AG09309 (cell line): ENCODE measurements around the gene FCMR.
"Not testable (repeated sequence)": the region's sequence is repeated elsewhere in the genome, so short reads cannot be mapped to it uniquely, and the experiment has no call there.

Experiments
- DNase-seq: peaks from one replicate; pipeline ENCODE4 v3.0.0-alpha.2; 2010; ENCODE audit warnings: low read depth
- H3K4me3 ChIP-seq: 2 replicates; pipeline ENCODE4 v1.5.1; 2011; ENCODE audit warnings: mild to moderate bottlenecking, low read depth, low read length, moderate library complexity; ENCODE audit not compliant: control insufficient read depth
- TF ChIP-seq, protein P1 (sequence below): IDR thresholded peaks from 2 replicates; pipeline ENCODE4 v1.5.1; 2011; ENCODE audit warnings: mild to moderate bottlenecking, low read depth, low read length, inconsistent platforms; ENCODE audit not compliant: insufficient read depth, control insufficient read depth; ENCODE audit errors: missing control alignments

The FCMR gene

DNA sequence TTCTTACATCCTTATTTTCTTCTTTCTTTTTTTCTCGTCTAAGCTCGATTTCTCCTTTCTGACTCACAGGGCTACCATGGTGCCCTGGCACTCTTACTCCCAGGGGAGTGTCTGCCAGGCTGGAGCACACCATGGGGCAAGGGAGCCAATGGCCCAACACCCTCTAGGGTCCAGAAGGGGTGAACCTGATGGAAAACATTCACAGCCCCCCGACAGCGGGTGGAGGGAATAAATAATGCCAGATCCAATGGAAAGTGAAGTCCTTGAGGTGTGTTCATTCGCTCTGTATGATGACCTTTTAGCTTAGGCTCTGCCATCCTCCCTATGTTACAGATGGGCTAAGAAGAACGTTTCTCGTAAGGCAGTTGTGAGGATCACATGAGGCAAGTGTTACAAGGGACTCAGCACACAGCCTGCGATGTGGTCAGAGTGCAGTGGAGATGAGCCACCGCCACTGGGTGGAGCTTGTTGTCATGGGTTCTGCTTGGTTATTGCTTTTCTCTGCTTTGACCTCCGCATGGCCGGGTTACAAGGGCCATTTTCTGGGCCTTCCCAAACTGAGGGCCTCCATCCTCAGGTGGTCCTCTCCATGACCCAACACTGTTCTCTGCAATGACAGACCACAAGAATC is 3.5 kb upstream of the FCMR start:
- TF ChIP-seq, protein P1, sequence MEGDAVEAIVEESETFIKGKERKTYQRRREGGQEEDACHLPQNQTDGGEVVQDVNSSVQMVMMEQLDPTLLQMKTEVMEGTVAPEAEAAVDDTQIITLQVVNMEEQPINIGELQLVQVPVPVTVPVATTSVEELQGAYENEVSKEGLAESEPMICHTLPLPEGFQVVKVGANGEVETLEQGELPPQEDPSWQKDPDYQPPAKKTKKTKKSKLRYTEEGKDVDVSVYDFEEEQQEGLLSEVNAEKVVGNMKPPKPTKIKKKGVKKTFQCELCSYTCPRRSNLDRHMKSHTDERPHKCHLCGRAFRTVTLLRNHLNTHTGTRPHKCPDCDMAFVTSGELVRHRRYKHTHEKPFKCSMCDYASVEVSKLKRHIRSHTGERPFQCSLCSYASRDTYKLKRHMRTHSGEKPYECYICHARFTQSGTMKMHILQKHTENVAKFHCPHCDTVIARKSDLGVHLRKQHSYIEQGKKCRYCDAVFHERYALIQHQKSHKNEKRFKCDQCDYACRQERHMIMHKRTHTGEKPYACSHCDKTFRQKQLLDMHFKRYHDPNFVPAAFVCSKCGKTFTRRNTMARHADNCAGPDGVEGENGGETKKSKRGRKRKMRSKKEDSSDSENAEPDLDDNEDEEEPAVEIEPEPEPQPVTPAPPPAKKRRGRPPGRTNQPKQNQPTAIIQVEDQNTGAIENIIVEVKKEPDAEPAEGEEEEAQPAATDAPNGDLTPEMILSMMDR, result no peak
- no peak overlapping the region for H3K4me3 ChIP-seq
- no peak for DNase-seq

DNA sequence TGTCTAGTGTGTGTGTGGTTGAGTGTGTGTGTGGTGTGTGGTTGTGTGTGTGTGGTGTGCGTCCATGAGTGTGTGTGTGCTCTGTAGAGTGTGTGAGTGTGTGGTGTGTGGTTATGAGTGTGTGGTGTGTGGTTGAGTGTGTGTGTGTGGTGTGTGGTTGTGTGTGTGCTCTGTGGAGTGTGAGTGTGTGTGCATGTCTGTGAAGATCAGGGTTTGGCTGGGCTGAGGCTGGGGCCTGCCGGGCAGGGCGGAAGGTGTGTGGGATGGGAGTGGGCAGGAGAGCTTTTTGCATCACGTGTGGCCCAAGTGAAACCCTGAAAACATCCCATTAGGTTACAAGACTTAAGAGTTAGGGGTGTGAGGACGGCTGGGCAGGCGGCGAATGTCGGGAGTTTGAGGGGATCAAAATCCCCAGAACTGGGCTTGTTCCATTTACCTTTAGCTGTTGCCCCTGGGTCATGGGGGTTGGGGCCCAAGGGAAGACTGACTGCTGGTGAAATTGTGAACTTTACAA is 2.9 kb upstream of the FCMR start:
- H3K4me3 ChIP-seq, result no peak overlapping the region
- DNase-seq, result no peak
- TF ChIP-seq, protein P1, result no peak

DNA sequence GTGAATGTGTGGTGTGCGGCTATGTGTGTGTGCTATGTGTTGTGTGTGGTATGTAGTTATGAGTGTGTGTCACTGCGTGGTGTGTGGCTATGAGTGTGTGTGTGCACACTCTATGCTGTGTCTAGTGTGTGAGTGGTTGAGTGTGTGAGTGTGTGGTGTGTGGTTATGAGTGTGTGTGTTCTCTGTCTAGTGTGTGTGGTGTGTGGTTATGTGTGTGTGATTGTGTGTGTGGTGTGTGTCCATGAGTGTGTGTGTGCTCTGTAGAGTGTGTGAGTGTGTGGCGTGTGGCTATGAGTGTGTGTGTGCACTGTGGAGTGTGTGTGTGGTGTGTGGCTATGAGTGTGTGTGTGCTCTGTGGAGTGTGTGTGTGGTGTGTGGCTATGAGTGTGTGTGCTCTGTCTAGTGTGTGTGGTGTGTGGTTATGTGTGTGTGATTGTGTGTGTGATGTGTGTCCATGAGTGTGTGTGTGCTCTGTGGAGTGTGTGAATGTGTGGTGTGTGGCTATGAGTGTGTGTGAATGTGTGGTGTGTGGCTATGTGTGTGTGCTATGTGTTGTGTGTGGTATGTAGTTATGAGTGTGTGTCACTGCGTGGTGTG is 2.3 kb upstream of the FCMR start:
- not testable (repeated sequence) for DNase-seq, H3K4me3 ChIP-seq

DNA sequence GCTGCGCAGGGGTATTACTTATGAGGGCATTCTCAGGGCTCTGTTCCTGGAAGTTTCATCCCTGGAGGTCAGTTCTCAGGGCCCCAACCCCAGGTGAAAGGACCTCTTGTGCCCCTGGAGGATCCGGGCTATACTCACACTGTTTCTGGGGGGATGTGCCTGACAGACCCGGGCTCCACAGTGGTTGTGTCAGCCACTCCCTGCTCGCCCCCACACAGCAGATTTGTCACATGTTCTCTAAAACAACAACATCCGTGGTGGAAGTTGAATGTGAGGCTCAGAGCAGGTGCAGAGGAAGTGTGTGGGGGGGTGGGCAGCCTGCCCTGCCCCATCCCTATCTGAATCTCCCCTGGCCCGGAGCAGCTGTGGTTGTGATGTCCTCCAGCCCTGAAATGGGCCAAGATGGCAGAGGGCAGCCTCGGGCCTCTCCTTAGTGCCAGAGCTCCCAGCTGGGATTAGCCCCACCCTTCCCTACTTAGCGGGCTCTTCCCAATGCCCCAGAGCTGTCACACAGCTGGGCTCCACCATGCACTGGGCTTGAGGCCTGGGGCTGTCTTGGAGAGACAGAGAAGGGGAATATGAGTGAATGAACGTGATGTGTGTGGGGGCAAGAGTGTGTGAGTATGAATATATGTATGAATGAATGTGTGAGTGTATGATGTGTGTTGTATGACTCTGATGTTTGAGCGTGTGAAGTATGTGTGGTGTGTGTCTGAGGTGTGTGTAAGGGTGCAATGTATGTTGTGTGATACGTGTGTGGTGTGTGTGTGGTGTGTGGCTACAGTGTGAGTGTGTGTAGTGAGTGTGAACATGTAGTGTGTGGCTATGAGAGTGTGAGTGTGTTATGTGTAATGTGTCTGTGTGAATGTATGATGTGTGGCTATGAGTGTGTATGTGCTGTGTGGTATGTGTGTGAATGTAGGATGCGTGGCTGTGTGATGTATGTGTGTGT is 1.5 kb upstream of the FCMR start:
- H3K4me3 ChIP-seq, result no peak overlapping the region
- DNase-seq, result no peak
- TF ChIP-seq, protein P1, result no peak

DNA sequence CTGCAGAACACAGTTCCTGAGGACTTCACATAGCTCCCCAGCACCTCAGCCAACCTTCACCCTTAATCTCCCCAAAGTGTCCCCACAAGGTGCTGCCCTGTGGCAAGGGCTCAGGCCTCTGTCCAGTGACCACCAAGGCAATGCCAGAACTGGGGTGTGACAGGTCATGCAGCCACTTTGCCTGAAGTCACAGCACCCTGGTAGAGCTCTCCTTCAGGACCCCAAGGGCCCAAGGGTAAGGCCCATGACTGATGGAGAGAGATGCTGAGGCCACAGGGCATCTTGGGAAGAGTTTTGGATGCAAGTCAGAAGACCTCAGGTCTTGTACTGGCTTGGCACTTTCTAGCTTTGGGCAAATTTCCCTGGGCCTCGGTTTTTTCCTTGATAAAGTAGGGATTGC is 783 bp upstream of the FCMR start:
- DNase-seq, result no peak
- no peak overlapping the region for H3K4me3 ChIP-seq
- TF ChIP-seq, protein P1, result no peak

DNA sequence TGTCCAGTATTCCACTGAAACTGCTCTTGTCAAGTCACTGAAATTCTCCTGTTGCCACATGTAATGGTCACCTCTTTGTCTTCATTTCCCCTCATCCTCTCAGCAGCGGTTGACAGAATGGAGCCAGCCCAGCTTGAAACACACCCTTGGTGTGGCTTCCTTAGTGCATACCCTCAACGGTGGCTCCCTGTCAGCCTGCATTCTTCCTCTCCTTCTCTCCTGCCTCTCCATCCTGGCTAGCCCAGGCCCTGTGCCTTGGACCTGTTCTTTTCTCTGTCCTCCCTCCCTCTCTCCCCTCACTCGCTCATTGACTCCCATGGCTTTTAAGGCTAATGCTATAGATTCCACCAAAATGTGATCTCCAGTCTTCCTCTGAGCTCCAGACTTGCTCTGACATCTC is 3.7 kb downstream of the FCMR start:
- TF ChIP-seq, protein P1, result no peak
- no peak overlapping the region for H3K4me3 ChIP-seq
- DNase-seq, result no peak
